HL-60 (cell line): ENCODE results near the gene HMCN2.

Source experiments
- DNase-seq, 2 experiments: peaks; one replicate each; pipeline ENCODE4 v3.0.0-alpha.2; 2010 to 2020; ENCODE audit warnings: low read depth in 1 of 2, low spot score in 1 of 2
- H3K27ac ChIP-seq: fragments of 250-450 bp; sonication (Bioruptor Pico); replicated peaks from 2 replicates; pipeline ENCODE4 v1.5.1; 2020; ENCODE audit warnings: mild to moderate bottlenecking, moderate library complexity
- H3K27me3 ChIP-seq: fragments of 250-450 bp; sonication (Bioruptor Pico); 2 replicates; pipeline ENCODE4 v1.5.1; 2021; ENCODE audit warnings: mild to moderate bottlenecking, moderate library complexity; ENCODE audit not compliant: insufficient read depth, poor library complexity, severe bottlenecking
- H3K4me3 ChIP-seq: replicated peaks from 2 replicates; pipeline ENCODE4 v1.5.1; 2011; ENCODE audit warnings: mild to moderate bottlenecking, control low read depth, low read length; ENCODE audit not compliant: insufficient read depth
- CTCF ChIP-seq: IDR thresholded peaks from one replicate; pipeline ENCODE4 v1.5.1; 2011; ENCODE audit warnings: low read length, control low read depth, inconsistent platforms; ENCODE audit not compliant: insufficient read depth
- GABPA ChIP-seq: IDR thresholded peaks from 2 replicates; pipeline ENCODE4 v1.6.1; 2012; ENCODE audit warnings: low read depth
- POLR2AphosphoS5 ChIP-seq: IDR thresholded peaks from 2 replicates; pipeline ENCODE4 v1.6.1; 2012; ENCODE audit warnings: low read depth
- REST ChIP-seq: IDR thresholded peaks from 2 replicates; pipeline ENCODE4 v1.6.1; 2012; ENCODE audit warnings: low read depth; ENCODE audit not compliant: insufficient replicate concordance
- SPI1 ChIP-seq: IDR thresholded peaks from 2 replicates; pipeline ENCODE4 v1.6.1; 2012; ENCODE audit warnings: low read depth, mild to moderate bottlenecking, borderline replicate concordance

Gene HMCN2

GRCh38 chr9:130368631-130369103 is 103.1 kb downstream of the HMCN2 start:
- Histone ChIP-seq H3K27ac (no peak overlapping the region), H3K4me3 (no peak overlapping the region), H3K27me3 (no peaks in the 10 kb centered on the region)
- DNase-seq: no peak
- TF ChIP-seq SPI1: no peak
- no peak for TF ChIP-seq POLR2AphosphoS5

- no peak for TF ChIP-seq REST
- no peak for TF ChIP-seq CTCF
- TF ChIP-seq POLR2AphosphoS5: no peak
- TF ChIP-seq GABPA: no peak
- TF ChIP-seq SPI1: no peak
- Histone ChIP-seq H3K27me3 (no peaks in the 10 kb centered on the region), H3K27ac (no peak overlapping the region), H3K4me3 (no peak overlapping the region)
- no peak for DNase-seq
These were observed 104.7 kb downstream of the HMCN2 start for GRCh38 chr9:130370226-130370625.

- Histone ChIP-seq H3K4me3 (no peak overlapping the region), H3K27me3 (no peaks in the 10 kb centered on the region), H3K27ac (no peak overlapping the region)
- DNase-seq: no peak
- TF ChIP-seq GABPA (no peak), SPI1 (no peak), CTCF (no peak), REST (no peak), POLR2AphosphoS5 (no peak)
These were observed 105.8 kb downstream of the HMCN2 start for GRCh38 chr9:130371196-130371966.

GRCh38 chr9:130372057-130372456 is 106.5 kb downstream of the HMCN2 start:
- no peak overlapping the region for H3K27ac ChIP-seq
- no peaks in the 10 kb centered on the region for H3K27me3 ChIP-seq
- no peak for DNase-seq
- H3K4me3 ChIP-seq: no peak overlapping the region
- no peak for TF ChIP-seq SPI1
- TF ChIP-seq GABPA: no peak
- no peak for TF ChIP-seq POLR2AphosphoS5
- no peak for TF ChIP-seq REST
- no peak for TF ChIP-seq CTCF
